Colonic mucosa (tissue), 4 donors: ENCODE measurements around the gene HMGCS2. TPM values are rescaled to one million over a fixed set of nuclear protein-coding genes. Genes with fewer than 3 reads are reported as not detected.

ENCODE experiments used
- DNase-seq: peaks from one replicate; pipeline ENCODE4 v3.0.0-alpha.2; 2020
- H3K27ac ChIP-seq: fragments of 200-600 bp; one replicate; pipeline ENCODE4 v1.8.0; 2021
- H3K27me3 ChIP-seq: fragments of 200-600 bp; one replicate; pipeline ENCODE4 v1.8.0; 2021
- H3K36me3 ChIP-seq: fragments of 200-600 bp; one replicate; pipeline ENCODE4 v1.8.0; 2021
- H3K4me1 ChIP-seq: fragments of 200-600 bp; one replicate; pipeline ENCODE4 v1.8.0; 2021; ENCODE audit warnings: mild to moderate bottlenecking
- H3K4me3 ChIP-seq: fragments of 200-600 bp; one replicate; pipeline ENCODE4 v1.8.0; 2021
- H3K9ac ChIP-seq, 2 donors: one replicate each; pipeline ENCODE4 v1.7.0; 2013; ENCODE audit warnings: control low read depth in 2 of 2, low read depth in 2 of 2, low read length in 2 of 2
- H3K9me3 ChIP-seq: fragments of 200-600 bp; one replicate; pipeline ENCODE4 v1.8.0; 2021
- intact Hi-C: fragments of 100-400 bp; cut with DNase I; formaldehyde crosslinking; loops from one replicate; pipeline ENCODE4 v1.14.1; 2022
- total RNA-seq, 2 donors: library from RNA; stranded (reverse); fragmentation: NEBNext Ultra II Directional in 1 of 2; extraction: Animal tissue kit (Norgen Biotek cat#: 25700) in 1 of 2; gene quantifications; one replicate each; pipeline ENCODE4 v1.2.1, GENCODE V29; 2021
- TF ChIP-seq, protein P1 (sequence below): fragments of 200-600 bp; IDR thresholded peaks from one replicate; pipeline ENCODE4 v1.8.0; 2022; ENCODE audit warnings: antibody characterized with exemption, mild to moderate bottlenecking
- donor health status: healthy.
- donor health status: DM: no; HTN: no; CAD: no.
- donor health status: DM: no; HTN: no; CAD: no.

The HMGCS2 gene
- total RNA-seq, 2 donors from 2014 or later = 271 to 374 TPM

DNA sequence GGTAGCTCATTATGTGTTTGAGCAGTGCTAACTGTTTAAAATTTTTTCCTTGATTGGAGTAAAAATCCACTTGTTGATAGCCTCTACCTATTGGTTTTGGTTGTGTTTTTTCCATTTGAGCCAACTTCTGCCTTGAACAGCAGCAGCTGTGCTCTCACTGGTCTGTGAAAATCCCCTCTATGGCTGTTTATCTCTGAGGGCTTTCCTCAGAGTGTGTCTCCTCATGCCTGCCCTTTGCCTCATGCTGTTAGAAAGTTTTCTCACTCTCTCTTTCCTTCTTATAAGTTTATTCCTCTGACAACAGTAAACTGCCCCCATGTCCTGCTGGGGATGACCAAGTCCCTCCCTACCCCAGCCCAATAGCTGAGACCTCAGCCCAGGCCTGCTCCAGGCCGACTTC is 28.5 kb upstream of the HMGCS2 start:
- H3K4me1 ChIP-seq = no peaks in the 10 kb centered on the region
- TF ChIP-seq, protein P1, sequence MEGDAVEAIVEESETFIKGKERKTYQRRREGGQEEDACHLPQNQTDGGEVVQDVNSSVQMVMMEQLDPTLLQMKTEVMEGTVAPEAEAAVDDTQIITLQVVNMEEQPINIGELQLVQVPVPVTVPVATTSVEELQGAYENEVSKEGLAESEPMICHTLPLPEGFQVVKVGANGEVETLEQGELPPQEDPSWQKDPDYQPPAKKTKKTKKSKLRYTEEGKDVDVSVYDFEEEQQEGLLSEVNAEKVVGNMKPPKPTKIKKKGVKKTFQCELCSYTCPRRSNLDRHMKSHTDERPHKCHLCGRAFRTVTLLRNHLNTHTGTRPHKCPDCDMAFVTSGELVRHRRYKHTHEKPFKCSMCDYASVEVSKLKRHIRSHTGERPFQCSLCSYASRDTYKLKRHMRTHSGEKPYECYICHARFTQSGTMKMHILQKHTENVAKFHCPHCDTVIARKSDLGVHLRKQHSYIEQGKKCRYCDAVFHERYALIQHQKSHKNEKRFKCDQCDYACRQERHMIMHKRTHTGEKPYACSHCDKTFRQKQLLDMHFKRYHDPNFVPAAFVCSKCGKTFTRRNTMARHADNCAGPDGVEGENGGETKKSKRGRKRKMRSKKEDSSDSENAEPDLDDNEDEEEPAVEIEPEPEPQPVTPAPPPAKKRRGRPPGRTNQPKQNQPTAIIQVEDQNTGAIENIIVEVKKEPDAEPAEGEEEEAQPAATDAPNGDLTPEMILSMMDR = no peak
- H3K27me3 ChIP-seq = no peaks in the 10 kb centered on the region
- H3K9me3 ChIP-seq = no peaks in the 10 kb centered on the region
- H3K36me3 ChIP-seq = no peaks in the 10 kb centered on the region
- intact Hi-C loops = no loop called here
- DNase-seq = no peak
- H3K4me3 ChIP-seq = no peak overlapping the region
- H3K9ac ChIP-seq = no peak overlapping the region
- H3K27ac ChIP-seq = no peak overlapping the region

DNA sequence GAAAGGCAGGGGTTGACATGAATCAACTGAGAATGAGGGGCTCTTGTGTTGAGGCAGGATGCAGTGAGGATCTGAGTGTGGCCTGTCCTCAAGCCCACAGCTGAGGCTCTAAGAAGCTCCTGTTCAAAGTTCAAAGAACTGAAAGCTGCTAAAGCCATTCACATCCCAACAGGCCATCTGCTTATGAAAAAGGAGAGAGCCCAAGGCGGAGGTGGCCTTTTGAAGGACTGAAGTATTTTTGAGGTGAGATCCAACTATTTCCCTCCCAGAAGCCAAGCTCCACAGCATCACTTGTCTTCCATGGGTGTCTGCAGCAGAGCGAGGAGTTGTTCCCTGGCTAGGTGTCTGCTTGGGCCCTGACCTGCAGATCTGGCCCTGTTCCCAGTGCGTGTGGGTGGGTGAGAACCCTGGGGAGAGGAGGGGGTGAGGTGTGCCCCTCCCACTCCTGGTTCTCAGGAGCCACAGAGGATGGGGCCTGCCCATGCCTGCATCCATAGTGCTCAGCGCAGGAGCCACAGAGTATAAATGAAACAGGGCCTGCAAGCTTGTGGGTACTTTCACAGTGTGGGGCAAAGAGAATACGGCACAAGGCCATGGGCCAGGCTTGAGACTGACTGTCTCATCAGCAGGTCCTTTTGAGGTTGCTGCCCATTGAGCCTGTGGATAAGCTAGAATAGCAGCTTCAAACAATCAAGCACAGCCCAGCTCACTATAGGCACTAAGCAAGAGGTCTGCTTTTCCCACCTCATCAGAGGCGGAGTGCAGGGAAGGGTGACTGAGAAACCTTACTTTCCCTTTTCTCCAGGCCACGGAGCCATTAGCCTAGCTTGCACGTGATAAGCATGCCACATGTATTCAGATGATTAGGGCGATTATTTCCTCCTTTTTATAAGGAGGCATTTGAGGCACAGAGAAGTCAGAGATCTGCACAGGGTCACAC is 26.8 kb upstream of the HMGCS2 start:
- Histone ChIP-seq H3K9ac (no peak overlapping the region), H3K27me3 (no peaks in the 10 kb centered on the region), H3K27ac (no peak overlapping the region), H3K4me1 (peaks cover 6% of the 10 kb centered on the region), H3K36me3 (no peaks in the 10 kb centered on the region), H3K9me3 (no peaks in the 10 kb centered on the region), H3K4me3 (no peak overlapping the region)
- DNase-seq = no peak
- TF ChIP-seq, protein P1 = no peak
- intact Hi-C loops = no loop called here

DNA sequence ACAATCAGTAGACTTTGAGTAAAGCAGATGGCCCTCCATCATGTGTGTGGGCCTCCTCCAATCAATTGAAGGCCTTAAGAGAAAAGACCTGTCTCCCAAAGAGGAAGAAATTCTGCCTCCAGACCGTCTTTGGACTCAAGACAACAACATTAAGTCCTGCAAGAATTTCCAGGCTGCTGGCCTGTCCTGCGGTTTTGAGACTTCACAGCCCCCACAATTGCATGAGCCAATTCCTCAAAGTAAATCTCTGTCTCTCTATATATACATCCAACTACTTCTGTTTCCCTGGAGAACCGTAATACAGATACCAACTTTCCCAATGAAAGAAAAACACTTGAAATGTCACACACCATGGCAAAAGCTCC is 26.2 kb upstream of the HMGCS2 start:
- H3K9me3 ChIP-seq = no peaks in the 10 kb centered on the region
- TF ChIP-seq, protein P1 = no peak
- H3K27ac ChIP-seq = no peak overlapping the region
- intact Hi-C loops = no loop called here
- no peaks in the 10 kb centered on the region for H3K36me3 ChIP-seq
- no peak overlapping the region for H3K4me3 ChIP-seq
- no peak for DNase-seq
- H3K4me1 ChIP-seq = peaks cover 10% of the 10 kb centered on the region
- no peaks in the 10 kb centered on the region for H3K27me3 ChIP-seq
- no peak overlapping the region for H3K9ac ChIP-seq

DNA sequence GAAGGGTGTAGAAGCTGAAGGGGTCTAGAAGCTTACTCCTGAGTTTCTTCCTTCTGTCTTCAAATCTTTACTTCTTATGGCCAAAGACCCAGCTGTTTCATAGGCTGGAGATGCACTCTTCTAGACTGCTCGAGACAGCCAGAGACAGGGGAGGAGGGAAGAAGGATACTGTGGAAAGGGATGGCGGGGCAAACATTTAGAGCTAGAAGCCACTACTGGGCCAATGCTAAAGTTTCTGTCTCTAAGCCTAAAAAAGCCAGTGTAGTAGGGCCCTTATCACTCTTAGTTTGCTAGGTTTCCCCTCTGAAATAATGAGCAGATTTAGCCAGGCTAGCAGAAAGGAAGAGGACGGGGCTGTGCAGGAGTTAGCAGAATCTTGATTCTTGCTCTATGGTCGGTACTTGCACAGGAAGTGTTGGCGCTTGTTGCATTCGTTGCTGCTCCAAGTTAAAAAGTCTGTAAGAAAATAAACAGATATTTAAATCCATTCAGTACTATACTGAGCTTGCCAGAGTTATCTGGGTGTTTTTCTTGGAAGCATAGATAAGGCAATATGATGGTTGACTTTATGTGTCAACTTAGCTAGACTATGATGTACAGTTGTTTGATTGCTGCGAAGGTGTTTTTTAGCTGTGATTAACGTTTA is 25.6 kb upstream of the HMGCS2 start:
- Histone ChIP-seq H3K27ac (no peak overlapping the region), H3K4me1 (peaks cover 10% of the 10 kb centered on the region)

DNA sequence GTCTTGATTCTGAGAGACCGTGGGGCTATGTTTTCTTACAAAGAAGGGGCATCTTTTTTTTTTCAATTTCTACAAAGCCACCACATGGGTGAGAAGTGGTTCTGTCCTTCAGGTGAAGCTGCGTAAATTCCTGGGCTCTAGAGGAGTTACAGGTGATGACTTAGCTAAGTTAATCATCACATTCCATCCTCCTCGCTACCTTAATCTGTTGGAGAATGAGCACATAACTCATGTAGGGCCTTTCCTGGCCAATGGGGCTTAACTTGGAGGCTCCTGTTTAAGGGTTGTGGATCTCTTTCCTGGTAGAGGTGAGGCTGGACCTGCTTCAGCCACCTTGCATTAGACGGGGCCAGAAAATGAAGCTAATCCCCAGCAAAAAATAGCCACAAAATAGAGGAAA is 22.7 kb upstream of the HMGCS2 start:
- H3K27ac ChIP-seq = peak overlapping the region; percentile 68
- peak overlapping the region in 1 of 2 donors; percentile 73 for H3K9ac ChIP-seq
- no peak for DNase-seq
- H3K36me3 ChIP-seq = no peaks in the 10 kb centered on the region
- H3K9me3 ChIP-seq = no peaks in the 10 kb centered on the region
- peaks cover 16% of the 10 kb centered on the region for H3K4me1 ChIP-seq
- intact Hi-C loops = no loop called here
- no peaks in the 10 kb centered on the region for H3K27me3 ChIP-seq
- no peak overlapping the region for H3K4me3 ChIP-seq
- TF ChIP-seq, protein P1 = no peak

More for the DNA sequence above, 25.6 kb upstream of the HMGCS2 start:
- no peak overlapping the region for H3K9ac ChIP-seq
- H3K4me3 ChIP-seq = no peak overlapping the region
- intact Hi-C loops = no loop called here
- H3K36me3 ChIP-seq = no peaks in the 10 kb centered on the region
- no peaks in the 10 kb centered on the region for H3K9me3 ChIP-seq
- H3K27me3 ChIP-seq = no peaks in the 10 kb centered on the region
- TF ChIP-seq, protein P1 = no peak
- no peak for DNase-seq
